ENCODE results near the gene TSHZ2.
A peak's percentile ranks its signal among the peaks of the same experiment; 100 is the strongest.

The TSHZ2 gene

GRCh38 chr20:53216478-53216855, 244.3 kb downstream of the TSHZ2 start:
- no peak for DNase-seq

GRCh38 chr20:53216856-53217576, 244.9 kb downstream of the TSHZ2 start:
- peak; percentile 90 for DNase-seq

GRCh38 chr20:53220482-53221307, 248.5 kb downstream of the TSHZ2 start:
- no peak for DNase-seq

GRCh38 chr20:53221731-53222130, 249.6 kb downstream of the TSHZ2 start:
- no peak for DNase-seq

GRCh38 chr20:53222416-53222815, 250.3 kb downstream of the TSHZ2 start:
- DNase-seq, result no peak

- DNase-seq, result no peak
These were observed 250.8 kb downstream of the TSHZ2 start for GRCh38 chr20:53222932-53223331.

- no peak for DNase-seq
These were observed 251.5 kb downstream of the TSHZ2 start for GRCh38 chr20:53223626-53224172.

GRCh38 chr20:53224851-53225250, 252.7 kb downstream of the TSHZ2 start:
- DNase-seq, result no peak

GRCh38 chr20:53226826-53227225, 254.7 kb downstream of the TSHZ2 start:
- no peak for DNase-seq

- DNase-seq, result no peak
These were observed 255.4 kb downstream of the TSHZ2 start for GRCh38 chr20:53227523-53227922.

- DNase-seq, result no peak
These were observed 258.9 kb downstream of the TSHZ2 start for GRCh38 chr20:53231061-53231460.

GRCh38 chr20:53237461-53237860, 265.3 kb downstream of the TSHZ2 start:
- no peak for DNase-seq

- no peak for DNase-seq
These were observed 266.0 kb downstream of the TSHZ2 start for GRCh38 chr20:53238121-53238660.

GRCh38 chr20:53243152-53243551, 271.0 kb downstream of the TSHZ2 start:
- no peak for DNase-seq

GRCh38 chr20:53244711-53245110, 272.6 kb downstream of the TSHZ2 start:
- DNase-seq, result no peak

- DNase-seq, result no peak
These were observed 273.4 kb downstream of the TSHZ2 start for GRCh38 chr20:53245574-53245973.

- DNase-seq, result no peak
These were observed 275.4 kb downstream of the TSHZ2 start for GRCh38 chr20:53247468-53248103.

GRCh38 chr20:53250456-53250855, 278.3 kb downstream of the TSHZ2 start:
- DNase-seq, result no peak

- no peak for DNase-seq
These were observed 279.8 kb downstream of the TSHZ2 start for GRCh38 chr20:53252002-53252401.

- no peak for DNase-seq
These were observed 281.5 kb downstream of the TSHZ2 start for GRCh38 chr20:53253668-53254067.

- DNase-seq, result peak; percentile 47
These were observed 283.0 kb downstream of the TSHZ2 start for GRCh38 chr20:53255102-53255710.

GRCh38 chr20:53258741-53259140, 286.6 kb downstream of the TSHZ2 start:
- no peak for DNase-seq

GRCh38 chr20:53260168-53260567, 288.0 kb downstream of the TSHZ2 start:
- no peak for DNase-seq

Measured in stimulated activated CD8-positive, alpha-beta memory T cell treated with anti-CD3 and anti-CD28 coated beads, Interleukin-4, amount 100 ng/mL, for 48 hours (primary cell).